Measurements from ENCODE around the gene PRKCH. TPM values are rescaled to one million over a fixed set of nuclear protein-coding genes. Genes with fewer than 3 reads are reported as not detected.

The PRKCH gene
- total and polyA plus RNA-seq, 2 of the 13 experiments (the other 11 are each of a cell fraction or from before 2014, with no cell fraction given): 0.48 to 1.3 TPM

DNA sequence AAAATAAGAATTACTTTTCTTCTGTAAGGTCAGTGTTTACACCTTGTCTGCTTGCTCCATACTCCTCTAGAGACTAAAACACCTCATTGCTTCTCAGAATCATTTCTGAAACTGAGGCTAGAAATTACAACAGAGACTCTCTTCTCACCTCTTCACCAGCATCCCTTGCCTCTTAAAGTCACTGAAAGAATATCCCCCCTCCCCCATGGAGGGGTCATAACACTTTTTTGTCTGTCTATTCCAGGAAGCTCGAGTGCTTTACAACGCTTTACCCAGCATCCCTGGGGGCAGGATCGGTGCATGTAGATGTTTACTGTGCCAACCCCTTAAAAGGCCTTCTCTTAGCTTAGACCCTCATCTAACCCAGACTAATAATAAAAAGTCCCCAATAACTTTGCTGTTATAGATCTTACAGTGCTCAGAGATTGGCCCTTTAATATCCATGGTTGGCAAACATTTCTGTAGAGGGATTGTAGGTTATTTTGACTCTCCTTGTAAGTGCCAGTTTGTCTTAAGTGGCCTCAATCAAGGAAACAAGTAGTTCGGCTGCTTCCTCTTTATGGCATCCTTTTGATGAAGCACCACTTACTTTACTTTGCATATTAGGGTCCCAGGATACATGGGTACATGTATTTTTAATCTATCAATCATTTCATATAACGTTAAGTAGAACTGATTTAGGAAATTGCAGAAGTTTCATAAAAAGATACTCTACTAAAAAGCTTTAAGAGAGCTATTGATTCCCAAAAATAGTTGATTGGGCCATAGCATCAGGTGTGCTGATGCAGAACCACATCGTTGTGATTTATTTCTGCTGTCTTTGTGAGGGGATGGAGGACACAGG, 29.3 kb downstream of the PRKCH start:
- H3K27ac ChIP-seq (ENCODE audit: extremely low read length, insufficient read depth, low read length): no peak overlapping the region
- no peak overlapping the region for H3K4me2 ChIP-seq (ENCODE audit: low read depth, low read length)
- no peaks in the 10 kb centered on the region for H4K20me1 ChIP-seq (ENCODE audit: insufficient read depth, low read length)
- BruUV-seq (replicated peaks): no TSS peak
- WGBS (ENCODE audit: low lambda C conversion rate): 12% methylated on average over 6 of the region's 6 CpGs
- no peak for DNase-seq (ENCODE audit: low spot score)
- in situ Hi-C loops (cut with HindIII; ENCODE audit: extremely low pct_ligation_motif_present, low pct_unique_long_range_greater_than_20kb): no loop called here
- no peak for FAIRE-seq
- ChIA-PET CTCF (ENCODE audit: low intra/inter-chr PET ratio, low total read pairs) (no interaction called here), POLR2A (no interaction called here)
- no peaks in the 10 kb centered on the region for H3K9me3 ChIP-seq (ENCODE audit: low read length)
- no peak for TF ChIP-seq KMT2B (CRISPR knock-in tag; IDR thresholded peaks at IDR 0.05)
- TF ChIP-seq ZNF780A (CRISPR knock-in tag; IDR thresholded peaks at IDR 0.05): no peak
- no peak for TF ChIP-seq ZNF713 (CRISPR knock-in tag; IDR thresholded peaks at IDR 0.05)
- no peak for TF ChIP-seq ZNF605 (CRISPR knock-in tag; IDR thresholded peaks at IDR 0.05)
- no peak for TF ChIP-seq SMARCC2 (IDR thresholded peaks at IDR 0.05)
- TF ChIP-seq FOXA3 (CRISPR knock-in tag; IDR thresholded peaks at IDR 0.05): no peak
- TF ChIP-seq ZSCAN30 (CRISPR knock-in tag; IDR thresholded peaks at IDR 0.05): no peak
- H3K4me1 ChIP-seq (ENCODE audit: insufficient read depth, low read length): no peaks in the 10 kb centered on the region
- intact Hi-C loops (cut with micrococcal nuclease; ENCODE audit: unreplicated experiment): no loop called here
- no peak overlapping the region for H2AFZ ChIP-seq (ENCODE audit: low read length)
- no peak for ATAC-seq
- no peak overlapping the region for H3K9ac ChIP-seq (ENCODE audit: insufficient read depth, low read depth, low read length)
- no peaks in the 10 kb centered on the region for H3K79me2 ChIP-seq (ENCODE audit: insufficient read depth, low read length)
- no peaks in the 10 kb centered on the region; a peak in 1 of 5 replicates for H3K27me3 ChIP-seq (ENCODE audit: control insufficient read depth in 1 of 2, insufficient read depth in 2 of 2, low read length in 2 of 2)
- no peaks in the 10 kb centered on the region for H3K36me3 ChIP-seq (replicated peaks in 1 of 2; ENCODE audit: control insufficient read depth in 1 of 2, insufficient read depth in 2 of 2, low read length in 2 of 2)
- no peak overlapping the region for H3K4me3 ChIP-seq (replicated peaks in 1 of 3; ENCODE audit: insufficient read depth in 1 of 3, low read depth in 2 of 3, low read length in 3 of 3)

GRCh38 chr14:61351477-61351876, 30.1 kb downstream of the PRKCH start:
- DNase-seq (ENCODE audit: low spot score) (no peak), FAIRE-seq (no peak), ATAC-seq (no peak)
- H2AFZ ChIP-seq (ENCODE audit: low read length): no peak overlapping the region
- no peaks in the 10 kb centered on the region; a peak in 1 of 5 replicates for H3K27me3 ChIP-seq (ENCODE audit: control insufficient read depth in 1 of 2, insufficient read depth in 2 of 2, low read length in 2 of 2)
- no peaks in the 10 kb centered on the region for H4K20me1 ChIP-seq (ENCODE audit: insufficient read depth, low read length)
- H3K79me2 ChIP-seq (ENCODE audit: insufficient read depth, low read length): no peaks in the 10 kb centered on the region
- no peak overlapping the region for H3K4me3 ChIP-seq (replicated peaks in 1 of 3; ENCODE audit: insufficient read depth in 1 of 3, low read depth in 2 of 3, low read length in 3 of 3)
- no peaks in the 10 kb centered on the region for H3K9me3 ChIP-seq (ENCODE audit: low read length)
- 20% methylated on average over 6 of the region's 6 CpGs for WGBS (ENCODE audit: low lambda C conversion rate)
- in situ Hi-C loops (cut with HindIII; ENCODE audit: extremely low pct_ligation_motif_present, low pct_unique_long_range_greater_than_20kb) (no loop called here), intact Hi-C loops (cut with micrococcal nuclease; ENCODE audit: unreplicated experiment) (no loop called here)
- H3K27ac ChIP-seq (ENCODE audit: extremely low read length, insufficient read depth, low read length): no peak overlapping the region
- no peak overlapping the region for H3K4me2 ChIP-seq (ENCODE audit: low read depth, low read length)
- no TSS peak for BruUV-seq (replicated peaks)
- H3K4me1 ChIP-seq (ENCODE audit: insufficient read depth, low read length): no peaks in the 10 kb centered on the region
- H3K9ac ChIP-seq (ENCODE audit: insufficient read depth, low read depth, low read length): no peak overlapping the region
- CTCF ChIA-PET (ENCODE audit: low intra/inter-chr PET ratio, low total read pairs): no interaction called here
- no peaks in the 10 kb centered on the region for H3K36me3 ChIP-seq (replicated peaks in 1 of 2; ENCODE audit: control insufficient read depth in 1 of 2, insufficient read depth in 2 of 2, low read length in 2 of 2)
- POLR2A ChIA-PET: no interaction called here
- TF ChIP-seq MAF1 (CRISPR knock-in tag; IDR thresholded peaks at IDR 0.05; ENCODE audit: borderline replicate concordance) (no peak), ZNF761 (CRISPR knock-in tag; conservative IDR thresholded peaks at IDR 0.05) (no peak)
- TF ChIP-seq, protein P1, sequence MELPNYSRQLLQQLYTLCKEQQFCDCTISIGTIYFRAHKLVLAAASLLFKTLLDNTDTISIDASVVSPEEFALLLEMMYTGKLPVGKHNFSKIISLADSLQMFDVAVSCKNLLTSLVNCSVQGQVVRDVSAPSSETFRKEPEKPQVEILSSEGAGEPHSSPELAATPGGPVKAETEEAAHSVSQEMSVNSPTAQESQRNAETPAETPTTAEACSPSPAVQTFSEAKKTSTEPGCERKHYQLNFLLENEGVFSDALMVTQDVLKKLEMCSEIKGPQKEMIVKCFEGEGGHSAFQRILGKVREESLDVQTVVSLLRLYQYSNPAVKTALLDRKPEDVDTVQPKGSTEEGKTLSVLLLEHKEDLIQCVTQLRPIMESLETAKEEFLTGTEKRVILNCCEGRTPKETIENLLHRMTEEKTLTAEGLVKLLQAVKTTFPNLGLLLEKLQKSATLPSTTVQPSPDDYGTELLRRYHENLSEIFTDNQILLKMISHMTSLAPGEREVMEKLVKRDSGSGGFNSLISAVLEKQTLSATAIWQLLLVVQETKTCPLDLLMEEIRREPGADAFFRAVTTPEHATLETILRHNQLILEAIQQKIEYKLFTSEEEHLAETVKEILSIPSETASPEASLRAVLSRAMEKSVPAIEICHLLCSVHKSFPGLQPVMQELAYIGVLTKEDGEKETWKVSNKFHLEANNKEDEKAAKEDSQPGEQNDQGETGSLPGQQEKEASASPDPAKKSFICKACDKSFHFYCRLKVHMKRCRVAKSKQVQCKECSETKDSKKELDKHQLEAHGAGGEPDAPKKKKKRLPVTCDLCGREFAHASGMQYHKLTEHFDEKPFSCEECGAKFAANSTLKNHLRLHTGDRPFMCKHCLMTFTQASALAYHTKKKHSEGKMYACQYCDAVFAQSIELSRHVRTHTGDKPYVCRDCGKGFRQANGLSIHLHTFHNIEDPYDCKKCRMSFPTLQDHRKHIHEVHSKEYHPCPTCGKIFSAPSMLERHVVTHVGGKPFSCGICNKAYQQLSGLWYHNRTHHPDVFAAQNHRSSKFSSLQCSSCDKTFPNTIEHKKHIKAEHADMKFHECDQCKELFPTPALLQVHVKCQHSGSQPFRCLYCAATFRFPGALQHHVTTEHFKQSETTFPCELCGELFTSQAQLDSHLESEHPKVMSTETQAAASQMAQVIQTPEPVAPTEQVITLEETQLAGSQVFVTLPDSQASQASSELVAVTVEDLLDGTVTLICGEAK (IDR thresholded peaks at IDR 0.05): no peak
- TF ChIP-seq, protein P1 (CRISPR knock-in tag; IDR thresholded peaks at IDR 0.05): no peak
